ENCODE measurements around the gene KRTAP2-2.

DNA sequence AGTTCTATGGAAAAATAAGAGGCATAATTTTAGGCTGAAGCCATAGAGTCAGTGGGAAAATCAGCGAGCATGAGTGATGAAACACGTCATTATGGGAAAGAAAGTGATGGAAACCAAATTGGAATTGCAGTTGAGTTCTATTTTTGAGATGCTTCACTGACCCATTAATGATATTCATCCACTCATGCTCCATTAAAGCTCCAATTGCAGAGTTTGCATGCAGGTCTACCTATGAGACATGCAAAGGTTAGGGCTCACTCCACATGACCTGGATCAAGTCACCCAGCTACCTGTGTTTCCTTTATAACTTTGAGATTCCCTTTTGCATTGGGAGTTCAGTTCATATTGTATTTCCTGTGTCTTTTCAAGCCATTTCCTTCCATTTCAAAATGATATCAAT, 18.6 kb upstream of the KRTAP2-2 start:
- no peak for TF ChIP-seq EZH2 (IDR thresholded peaks at IDR 0.05; ENCODE audit: borderline replicate concordance, low read depth, low read length, poor library complexity, severe bottlenecking)
- no peak for TF ChIP-seq CTCF (conservative IDR thresholded peaks at IDR 0.05; ENCODE audit: low read depth, low read length)
